HEK293 (cell line): ENCODE measurements around the gene SCIN.

Experiments
- IKZF3 ChIP-seq: fragments of 450-650 bp; IDR thresholded peaks from 2 replicates; pipeline ENCODE4 v1.5.0; 2018; ENCODE audit warnings: missing biosample characterization, mild to moderate bottlenecking, missing genetic modification characterization, moderate library complexity
- REPIN1 ChIP-seq: fragments of 450-650 bp; formaldehyde crosslinking; IDR thresholded peaks from 2 replicates; pipeline ENCODE4 v1.5.1; 2017; ENCODE audit warnings: missing biosample characterization, missing genetic modification characterization, low read depth
- ZNF140 ChIP-seq: fragments of 450-650 bp; formaldehyde crosslinking; IDR thresholded peaks from 2 replicates; pipeline ENCODE4 v1.5.1; 2016; ENCODE audit warnings: missing biosample characterization, missing genetic modification characterization
- ZNF24 ChIP-seq: fragments of 450-650 bp; formaldehyde crosslinking; IDR thresholded peaks from 2 replicates; pipeline ENCODE4 v1.5.1; 2016; ENCODE audit warnings: missing biosample characterization, missing genetic modification characterization
- TF ChIP-seq, protein P1 (sequence below): fragments of 450-650 bp; formaldehyde crosslinking; IDR thresholded peaks from 2 replicates; pipeline ENCODE4 v1.5.1; 2016; ENCODE audit warnings: missing biosample characterization, missing genetic modification characterization

- no peak for TF ChIP-seq IKZF3 (tag by site-specific recombination)
- no peak for TF ChIP-seq ZNF24 (tag by site-specific recombination)
- TF ChIP-seq, protein P1, sequence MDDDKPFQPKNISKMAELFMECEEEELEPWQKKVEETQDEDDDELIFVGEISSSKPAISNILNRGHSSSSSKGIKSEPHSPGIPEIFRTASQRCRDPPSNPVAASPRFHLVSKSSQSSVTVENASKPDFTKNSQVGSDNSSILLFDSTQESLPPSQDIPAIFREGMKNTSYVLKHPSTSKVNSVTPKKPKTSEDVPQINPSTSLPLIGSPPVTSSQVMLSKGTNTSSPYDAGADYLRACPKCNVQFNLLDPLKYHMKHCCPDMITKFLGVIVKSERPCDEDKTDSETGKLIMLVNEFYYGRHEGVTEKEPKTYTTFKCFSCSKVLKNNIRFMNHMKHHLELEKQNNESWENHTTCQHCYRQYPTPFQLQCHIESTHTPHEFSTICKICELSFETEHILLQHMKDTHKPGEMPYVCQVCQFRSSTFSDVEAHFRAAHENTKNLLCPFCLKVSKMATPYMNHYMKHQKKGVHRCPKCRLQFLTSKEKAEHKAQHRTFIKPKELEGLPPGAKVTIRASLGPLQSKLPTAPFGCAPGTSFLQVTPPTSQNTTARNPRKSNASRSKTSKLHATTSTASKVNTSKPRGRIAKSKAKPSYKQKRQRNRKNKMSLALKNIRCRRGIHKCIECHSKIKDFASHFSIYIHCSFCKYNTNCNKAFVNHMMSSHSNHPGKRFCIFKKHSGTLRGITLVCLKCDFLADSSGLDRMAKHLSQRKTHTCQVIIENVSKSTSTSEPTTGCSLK (tag by site-specific recombination), result no peak
- TF ChIP-seq REPIN1 (tag by site-specific recombination), result no peak
- no peak for TF ChIP-seq ZNF140 (tag by site-specific recombination)
Measured at GRCh38 chr7:12524794-12525386, 45.6 kb upstream of the SCIN start.
